Measurements from ENCODE around the gene EIF4G3.

GRCh38 chr1:20932437-20932977, 244.2 kb downstream of the EIF4G3 start:
- no peak for TF ChIP-seq CTCF (IDR thresholded peaks at IDR 0.05)
- TF ChIP-seq SMC3 (IDR thresholded peaks at IDR 0.05; ENCODE audit: low read depth, low read length) = no peak
- no peak for TF ChIP-seq RCOR1 (IDR thresholded peaks at IDR 0.05; ENCODE audit: low read length)
- no peak for TF ChIP-seq SIN3A (IDR thresholded peaks at IDR 0.05; ENCODE audit: borderline replicate concordance, low read depth, low read length)
- no peak for TF ChIP-seq TCF12 (IDR thresholded peaks at IDR 0.05)
- no peak for TF ChIP-seq MAX (IDR thresholded peaks at IDR 0.05; ENCODE audit: low read depth)
- no peak for TF ChIP-seq REST (IDR thresholded peaks at IDR 0.05; ENCODE audit: low read depth, low read length)
- no peak for TF ChIP-seq JUND (IDR thresholded peaks at IDR 0.05)
